ENCODE data around the gene CMSS1.

Gene CMSS1

DNA sequence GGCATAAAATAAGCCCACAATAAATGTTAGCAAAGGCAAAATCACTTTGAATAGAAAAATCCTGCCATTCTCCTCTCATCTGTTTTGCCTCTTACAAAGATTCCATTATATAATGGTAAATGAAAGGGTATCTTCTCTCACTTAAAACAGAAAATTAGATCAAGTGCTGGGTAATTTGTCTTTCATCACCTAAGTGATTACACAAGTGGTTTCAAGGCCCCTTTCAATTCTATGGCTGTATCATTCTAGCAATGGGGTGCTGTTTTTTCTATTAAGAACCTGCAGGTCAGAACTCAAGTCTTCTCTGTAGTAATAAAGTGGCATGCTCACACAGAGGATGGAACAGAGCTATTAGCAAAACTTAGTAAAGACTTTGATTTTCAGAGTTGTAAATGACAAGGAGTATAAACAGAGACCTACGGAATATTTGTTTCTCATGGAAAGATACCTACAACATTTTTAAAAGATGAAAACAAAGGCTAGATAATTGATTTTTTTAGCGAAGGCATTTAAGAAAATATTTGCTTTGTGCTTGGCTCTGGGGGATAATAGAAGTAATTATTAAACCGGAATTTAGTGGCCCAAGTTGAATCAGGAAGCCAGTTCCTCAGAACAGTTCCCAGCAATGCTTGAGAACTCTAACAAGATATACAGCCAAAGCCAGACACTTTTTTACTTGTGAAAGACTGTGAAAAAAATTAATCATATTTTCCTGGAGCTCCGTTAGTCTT, 137.4 kb downstream of the CMSS1 start:
- H3K4me3 ChIP-seq (ENCODE audit: low read length) = no peak overlapping the region
- TF ChIP-seq, protein P1, sequence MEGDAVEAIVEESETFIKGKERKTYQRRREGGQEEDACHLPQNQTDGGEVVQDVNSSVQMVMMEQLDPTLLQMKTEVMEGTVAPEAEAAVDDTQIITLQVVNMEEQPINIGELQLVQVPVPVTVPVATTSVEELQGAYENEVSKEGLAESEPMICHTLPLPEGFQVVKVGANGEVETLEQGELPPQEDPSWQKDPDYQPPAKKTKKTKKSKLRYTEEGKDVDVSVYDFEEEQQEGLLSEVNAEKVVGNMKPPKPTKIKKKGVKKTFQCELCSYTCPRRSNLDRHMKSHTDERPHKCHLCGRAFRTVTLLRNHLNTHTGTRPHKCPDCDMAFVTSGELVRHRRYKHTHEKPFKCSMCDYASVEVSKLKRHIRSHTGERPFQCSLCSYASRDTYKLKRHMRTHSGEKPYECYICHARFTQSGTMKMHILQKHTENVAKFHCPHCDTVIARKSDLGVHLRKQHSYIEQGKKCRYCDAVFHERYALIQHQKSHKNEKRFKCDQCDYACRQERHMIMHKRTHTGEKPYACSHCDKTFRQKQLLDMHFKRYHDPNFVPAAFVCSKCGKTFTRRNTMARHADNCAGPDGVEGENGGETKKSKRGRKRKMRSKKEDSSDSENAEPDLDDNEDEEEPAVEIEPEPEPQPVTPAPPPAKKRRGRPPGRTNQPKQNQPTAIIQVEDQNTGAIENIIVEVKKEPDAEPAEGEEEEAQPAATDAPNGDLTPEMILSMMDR (conservative IDR thresholded peaks at IDR 0.05; ENCODE audit: low read depth, low read length) = no peak
- no peak for DNase-seq (ENCODE audit: low read depth)

DNA sequence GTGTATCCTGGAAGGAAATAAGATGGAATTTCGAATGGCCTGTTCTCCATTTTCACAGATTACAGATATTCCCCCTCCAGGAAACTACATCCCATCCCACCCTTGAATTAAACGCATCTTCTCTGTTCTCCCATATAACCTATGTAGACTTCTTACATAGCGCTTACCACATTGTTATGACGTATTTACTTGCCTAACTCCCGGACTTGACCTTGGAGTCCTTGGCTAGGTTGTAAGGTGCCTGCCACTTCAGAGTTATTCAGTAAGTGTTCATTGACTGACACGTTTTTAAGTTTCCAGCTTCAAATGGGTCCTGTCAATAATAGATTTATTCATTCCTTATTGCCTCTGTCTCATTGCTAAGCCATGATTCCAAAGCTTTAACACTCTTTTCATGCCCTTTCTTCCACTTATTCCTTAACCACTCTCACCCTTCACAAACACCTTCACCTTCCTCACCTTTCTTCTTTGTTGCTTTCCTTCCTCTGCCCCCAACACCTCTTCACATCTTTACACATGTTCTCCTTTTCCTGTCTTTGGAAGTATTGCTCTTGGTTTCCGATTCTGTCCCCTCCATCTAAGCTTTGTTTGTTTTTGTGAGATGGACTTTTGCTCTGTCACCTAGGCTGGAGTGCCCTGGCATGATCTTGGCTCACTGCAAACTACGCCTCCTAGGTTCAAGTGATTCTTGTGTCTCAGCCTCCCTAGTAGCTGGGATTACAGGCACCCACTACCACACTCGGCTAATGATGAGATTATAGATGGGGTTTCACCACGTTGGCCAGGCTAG, 138.3 kb downstream of the CMSS1 start:
- DNase-seq (ENCODE audit: low read depth) = no peak
- no peak overlapping the region for H3K4me3 ChIP-seq (ENCODE audit: low read length)
- TF ChIP-seq, protein P1 (conservative IDR thresholded peaks at IDR 0.05; ENCODE audit: low read depth, low read length) = no peak

DNA sequence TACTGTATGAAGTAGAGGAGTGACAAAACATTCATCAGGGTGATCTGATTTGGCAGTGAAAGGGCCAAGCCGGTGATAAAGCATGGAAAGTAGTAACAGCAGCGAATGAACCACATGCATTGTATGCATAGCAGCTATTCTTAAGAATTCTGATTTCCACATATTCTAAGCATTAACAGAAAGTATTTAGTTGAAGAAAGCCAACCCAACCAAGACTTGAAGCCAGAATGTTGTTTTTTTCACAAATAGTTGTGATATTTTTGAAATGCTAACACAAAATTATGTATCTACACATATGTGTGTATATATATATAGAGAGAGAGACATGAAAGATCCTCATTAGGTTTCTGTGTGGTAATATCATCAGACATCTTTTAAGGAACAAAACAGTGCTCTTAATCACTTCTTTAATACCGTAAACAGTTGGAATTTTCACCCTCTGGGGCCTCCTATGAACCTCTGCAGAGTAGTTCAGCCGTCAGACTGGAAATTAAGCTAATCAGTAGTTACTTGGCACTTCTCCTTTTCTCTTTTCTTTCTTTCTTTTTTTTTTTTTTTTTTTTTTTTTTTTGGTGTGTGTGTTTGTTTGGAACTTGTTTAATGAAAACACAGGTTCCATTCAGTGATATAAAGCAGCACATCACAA, 139.6 kb downstream of the CMSS1 start:
- DNase-seq (ENCODE audit: low read depth) = peak; percentile 53
- TF ChIP-seq, protein P1 (conservative IDR thresholded peaks at IDR 0.05; ENCODE audit: low read depth, low read length) = no peak
- H3K4me3 ChIP-seq (ENCODE audit: low read length) = no peak overlapping the region

DNA sequence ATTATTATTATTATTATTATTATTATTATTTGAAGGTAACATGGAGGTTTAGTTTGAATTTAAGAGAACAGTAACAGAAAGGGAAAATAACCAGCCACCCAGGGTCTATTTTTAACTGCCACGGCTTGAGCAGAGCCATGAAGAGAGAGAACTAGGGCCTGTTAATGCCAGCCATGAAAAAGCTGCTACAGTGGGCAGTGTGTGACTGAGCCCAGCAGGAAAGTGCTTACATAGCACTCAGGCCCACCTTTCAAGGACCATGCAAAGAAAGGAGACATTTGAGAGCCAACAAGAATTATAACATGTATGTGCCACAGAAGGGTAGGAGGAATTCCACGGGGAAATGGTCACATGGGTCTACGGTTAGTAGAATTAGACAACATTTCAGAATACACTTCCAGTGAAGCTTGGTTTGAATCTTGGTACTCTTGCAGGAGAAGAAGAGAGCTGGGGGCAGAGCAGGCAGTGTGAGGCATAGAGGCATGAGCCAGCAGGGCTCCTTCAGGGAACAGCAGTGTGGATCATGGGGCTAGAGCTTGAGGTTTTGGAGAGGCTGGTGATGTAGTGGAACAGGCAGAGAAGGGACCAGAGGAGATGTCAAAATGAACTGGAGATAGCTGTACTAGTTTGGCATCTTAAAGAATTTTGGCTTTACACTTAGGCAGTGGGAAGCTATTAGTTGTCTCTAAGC, 140.7 kb downstream of the CMSS1 start:
- DNase-seq (ENCODE audit: low read depth) = no peak
- no peak overlapping the region for H3K4me3 ChIP-seq (ENCODE audit: low read length)
- TF ChIP-seq, protein P1 (conservative IDR thresholded peaks at IDR 0.05; ENCODE audit: low read depth, low read length) = no peak

DNA sequence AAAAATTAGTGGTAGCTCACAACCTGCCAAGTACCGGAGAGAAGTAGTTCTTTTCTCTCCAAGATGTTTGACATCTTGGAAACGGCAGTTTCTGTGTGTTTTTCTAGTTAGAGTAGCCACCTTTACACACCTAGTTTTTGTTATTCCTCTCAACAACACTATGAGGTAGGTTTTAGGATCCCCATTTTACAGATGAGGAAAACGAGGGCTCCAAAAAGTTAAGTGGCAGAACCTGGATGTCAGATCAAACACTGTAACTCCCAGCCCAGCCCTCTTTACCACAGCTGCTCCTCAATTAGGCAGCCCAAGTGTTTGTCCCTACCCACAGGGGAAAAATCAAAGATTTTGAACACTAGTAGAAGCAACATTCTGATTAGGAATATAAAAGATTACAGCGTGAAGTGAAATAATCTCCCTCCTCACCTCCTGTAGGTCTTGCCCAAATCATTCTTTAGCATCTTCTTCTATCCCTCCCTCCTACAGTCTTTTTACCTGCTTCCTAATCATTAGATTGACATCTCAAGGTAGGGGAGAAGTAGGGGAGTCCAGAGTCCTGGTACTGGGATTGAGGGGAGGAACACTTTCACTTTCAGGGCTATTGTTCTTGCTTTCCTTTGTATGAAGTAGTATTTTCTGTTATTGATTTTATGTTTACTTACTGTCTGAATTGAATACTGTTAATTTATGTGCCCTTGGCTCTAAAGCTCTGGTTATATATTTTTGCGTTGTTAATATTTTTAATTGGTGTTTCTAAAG, 142.6 kb downstream of the CMSS1 start:
- TF ChIP-seq, protein P1 (conservative IDR thresholded peaks at IDR 0.05; ENCODE audit: low read depth, low read length) = no peak
- DNase-seq (ENCODE audit: low read depth) = no peak
- H3K4me3 ChIP-seq (ENCODE audit: low read length) = no peak overlapping the region

DNA sequence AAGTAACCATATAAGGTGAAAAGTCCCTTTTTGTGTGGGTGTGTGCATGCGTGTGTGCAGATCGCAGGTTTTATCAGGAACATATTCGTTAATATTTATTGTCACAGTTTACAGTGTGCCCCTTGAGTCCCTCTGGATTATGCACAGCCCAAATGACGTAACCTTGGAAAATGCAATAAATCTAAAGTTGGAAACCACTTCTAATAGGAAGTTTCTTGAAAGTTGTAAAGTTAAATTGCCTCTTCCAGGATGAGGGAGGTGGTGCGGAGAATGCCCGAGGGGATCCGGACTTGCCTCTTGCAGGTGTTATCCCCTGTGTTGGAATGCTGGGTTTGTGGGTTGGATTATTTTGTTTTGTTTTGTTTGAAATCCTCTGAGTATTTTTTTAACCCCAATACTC, 143.3 kb downstream of the CMSS1 start:
- DNase-seq (ENCODE audit: low read depth) = no peak
- H3K4me3 ChIP-seq (ENCODE audit: low read length) = no peak overlapping the region
- TF ChIP-seq, protein P1 (conservative IDR thresholded peaks at IDR 0.05; ENCODE audit: low read depth, low read length) = no peak
